KOPT-K1 (cell line): ENCODE results near the gene TP73.

Source experiments
- H3K27ac ChIP-seq: fragments of 200-600 bp; sonication (generic); 2 replicates; pipeline ENCODE4 v1.5.1; 2016; ENCODE audit warnings: antibody characterized with exemption, mild to moderate bottlenecking, low read depth, low read length; ENCODE audit not compliant: poor library complexity, severe bottlenecking
- H3K36me3 ChIP-seq: fragments of 200-600 bp; sonication (generic); 2 replicates; pipeline ENCODE4 v1.5.1; 2017; ENCODE audit warnings: antibody characterized with exemption, mild to moderate bottlenecking, low read length, moderate library complexity; ENCODE audit not compliant: insufficient read depth
- H3K9me3 ChIP-seq: fragments of 200-600 bp; sonication (generic); 2 replicates; pipeline ENCODE4 v1.5.1; 2017; ENCODE audit warnings: antibody characterized with exemption, low read length, mild to moderate bottlenecking; ENCODE audit not compliant: insufficient read depth, poor library complexity, severe bottlenecking

TP73 gene

DNA sequence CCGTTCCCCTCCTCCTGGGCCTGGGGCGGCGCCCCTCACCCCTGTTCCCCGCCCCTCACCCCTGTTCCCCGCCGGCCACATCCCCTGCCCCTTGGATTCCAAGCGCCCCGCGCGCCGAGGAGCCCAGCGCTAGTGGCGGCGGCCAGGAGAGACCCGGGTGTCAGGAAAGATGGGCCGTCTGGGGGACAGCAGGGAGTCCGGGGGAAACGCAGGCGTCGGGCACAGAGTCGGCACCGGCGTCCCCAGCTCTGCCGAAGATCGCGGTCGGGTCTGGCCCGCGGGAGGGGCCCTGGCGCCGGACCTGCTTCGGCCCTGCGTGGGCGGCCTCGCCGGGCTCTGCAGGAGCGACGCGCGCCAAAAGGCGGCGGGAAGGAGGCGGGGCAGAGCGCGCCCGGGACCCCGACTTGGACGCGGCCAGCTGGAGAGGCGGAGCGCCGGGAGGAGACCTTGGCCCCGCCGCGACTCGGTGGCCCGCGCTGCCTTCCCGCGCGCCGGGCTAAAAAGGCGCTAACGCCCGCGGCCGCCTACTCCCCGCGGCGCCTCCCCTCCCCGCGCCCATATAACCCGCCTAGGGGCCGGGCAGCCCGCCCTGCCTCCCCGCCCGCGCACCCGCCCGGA, at the start of gene TP73:
TSS of gene TP73 (plus strand) at position 587 of the 618 bp plus-strand sequence. CDS start 29,850 bp downstream, outside the sequence.
- H3K27ac ChIP-seq, result no peak within 1 kb of the TSS
- H3K9me3 ChIP-seq, result no peaks in the 10 kb centered on the region
- H3K36me3 ChIP-seq, result peaks cover 6% of the 10 kb centered on the region

- Histone ChIP-seq H3K36me3 (no peaks in the 10 kb centered on the region), H3K9me3 (no peaks in the 10 kb centered on the region), H3K27ac (no peak overlapping the region)
These were observed 49.2 kb upstream of the TP73 start for GRCh38 chr1:3603156-3603555.

DNA sequence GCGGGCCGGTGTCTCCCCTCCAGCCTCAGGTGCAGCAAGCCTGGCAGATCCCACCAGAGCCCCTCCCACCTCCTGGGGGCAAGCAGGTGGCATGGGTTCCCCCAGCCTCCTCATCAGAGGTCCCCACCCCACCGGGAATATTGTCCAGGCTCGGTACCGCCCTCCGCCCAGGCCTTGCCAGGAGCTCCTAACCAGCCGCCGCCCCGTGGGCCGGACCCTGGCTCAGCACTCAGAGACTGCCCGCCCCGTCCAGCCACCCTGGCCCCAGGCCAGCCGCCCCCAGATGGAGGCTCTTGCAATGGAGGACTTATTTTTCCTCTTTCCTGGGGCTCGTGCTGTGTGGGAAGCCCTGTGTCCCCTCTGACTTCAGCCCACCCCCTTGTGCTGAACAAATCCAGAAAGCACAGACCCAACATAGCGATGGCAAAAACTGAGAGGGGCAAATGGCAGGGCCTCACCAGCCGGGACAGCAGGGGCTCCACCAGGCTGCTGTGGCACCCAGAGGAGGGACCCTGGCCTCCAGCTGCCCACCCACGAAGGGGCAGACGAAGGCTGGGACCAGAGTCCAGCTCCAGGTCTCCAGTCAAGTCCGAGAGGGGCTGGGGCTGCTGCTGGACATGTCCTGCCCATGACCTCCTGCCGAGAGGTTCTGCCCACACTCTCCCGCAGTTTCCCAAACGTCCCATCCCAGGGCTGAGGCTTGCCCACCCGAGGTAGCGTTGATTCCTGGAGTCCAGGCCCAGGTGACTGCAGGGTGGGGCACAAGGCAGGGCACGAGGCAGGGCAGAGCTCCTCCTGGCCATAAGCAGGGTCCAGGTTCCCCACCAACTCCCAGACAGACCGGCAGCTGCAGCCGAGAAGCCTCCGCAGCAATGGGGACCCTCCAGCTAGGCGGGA, 48.5 kb upstream of the TP73 start:
- H3K36me3 ChIP-seq, result no peaks in the 10 kb centered on the region
- no peak overlapping the region for H3K27ac ChIP-seq
- no peaks in the 10 kb centered on the region for H3K9me3 ChIP-seq

GRCh38 chr1:3604468-3604974, 47.8 kb upstream of the TP73 start:
- no peaks in the 10 kb centered on the region for H3K36me3 ChIP-seq
- H3K9me3 ChIP-seq, result no peaks in the 10 kb centered on the region
- no peak overlapping the region for H3K27ac ChIP-seq

- H3K27ac ChIP-seq, result no peak overlapping the region
- no peaks in the 10 kb centered on the region for H3K36me3 ChIP-seq
- H3K9me3 ChIP-seq, result no peaks in the 10 kb centered on the region
These were observed 47.1 kb upstream of the TP73 start for GRCh38 chr1:3604997-3605823.

DNA sequence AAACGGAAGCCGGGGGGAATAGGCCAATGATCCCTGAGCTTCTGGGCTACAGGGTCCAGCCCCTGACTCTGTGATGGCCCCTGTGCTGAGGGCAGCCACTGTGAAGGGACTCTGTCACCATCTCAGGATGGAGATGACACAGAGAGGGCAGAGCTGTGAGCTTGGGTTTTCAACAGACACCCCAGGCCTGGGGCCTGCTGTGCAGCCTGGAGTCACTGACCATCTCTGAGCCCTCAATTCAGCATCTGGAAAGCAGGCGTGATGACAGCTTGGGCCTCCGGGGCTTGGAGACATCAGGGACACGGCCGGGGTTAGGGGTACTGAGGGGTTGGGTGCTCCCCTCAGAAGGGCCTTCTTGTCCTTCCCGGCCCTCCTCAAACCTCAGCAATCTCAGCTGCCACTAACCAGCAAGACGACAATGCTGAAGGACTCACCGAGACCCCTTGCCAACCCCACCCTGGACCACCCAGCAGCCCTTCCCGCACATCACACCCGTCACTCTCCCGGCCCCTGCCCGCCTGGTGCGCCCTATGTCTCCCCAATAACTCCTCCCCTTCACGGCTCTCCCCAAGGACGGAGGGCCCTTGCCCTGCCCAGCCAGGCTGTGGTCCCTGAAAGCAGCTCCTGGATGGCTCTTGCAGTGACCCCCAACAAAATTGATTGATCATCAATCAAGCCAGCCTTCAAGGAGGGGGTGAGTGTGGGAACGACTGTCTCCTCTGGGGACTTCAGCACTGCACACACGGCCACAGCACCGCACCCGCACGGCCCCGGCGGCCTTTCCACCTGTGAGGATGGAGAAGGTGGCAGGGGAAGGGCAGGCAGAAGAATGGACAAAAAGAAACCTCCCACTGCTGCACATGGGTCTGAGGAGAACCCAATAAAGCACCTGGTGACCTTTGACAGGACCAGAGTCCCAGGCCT, 45.3 kb upstream of the TP73 start:
- H3K27ac ChIP-seq, result no peak overlapping the region
- no peaks in the 10 kb centered on the region for H3K9me3 ChIP-seq
- no peaks in the 10 kb centered on the region for H3K36me3 ChIP-seq

DNA sequence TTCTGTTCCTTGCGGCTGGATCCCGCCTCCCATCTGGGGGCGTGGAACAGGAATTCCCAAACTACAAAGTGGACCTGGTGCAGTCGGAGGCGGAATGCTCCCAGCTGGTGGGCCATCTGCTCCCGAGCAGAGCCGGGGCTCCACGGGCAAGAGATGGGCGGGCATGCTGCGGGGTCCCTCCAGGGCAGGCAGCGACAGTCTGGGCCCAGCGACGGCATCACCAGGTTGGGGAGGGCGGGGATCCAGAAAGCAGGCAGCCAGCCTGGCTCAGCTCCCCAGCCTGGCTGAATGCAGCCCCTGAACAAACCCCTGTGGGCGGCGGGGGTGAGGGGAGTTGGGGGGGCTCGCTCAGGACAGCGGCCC, 44.6 kb upstream of the TP73 start:
- Histone ChIP-seq H3K9me3 (no peaks in the 10 kb centered on the region), H3K27ac (no peak overlapping the region), H3K36me3 (no peaks in the 10 kb centered on the region)

DNA sequence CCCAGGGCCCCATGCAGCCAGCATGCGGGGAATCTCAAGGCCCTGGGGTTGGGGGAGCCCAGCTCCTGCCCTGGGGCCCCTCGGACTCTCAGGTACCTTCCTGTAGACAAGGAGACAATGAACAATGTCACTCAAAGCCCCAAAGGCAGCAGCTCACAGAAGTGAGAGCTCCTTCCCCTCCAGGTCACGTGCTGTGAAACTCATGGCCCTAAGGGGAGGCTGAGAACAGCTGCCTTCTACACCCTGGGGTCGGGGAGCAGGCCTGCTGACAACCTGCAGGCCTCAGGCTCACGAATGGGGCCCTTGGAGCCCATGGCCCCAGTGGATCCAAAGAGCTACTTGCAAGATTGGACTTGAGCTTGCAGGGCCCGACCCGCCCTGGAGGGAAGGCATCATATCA, 44.2 kb upstream of the TP73 start:
- Histone ChIP-seq H3K9me3 (no peaks in the 10 kb centered on the region), H3K36me3 (no peaks in the 10 kb centered on the region), H3K27ac (no peak overlapping the region)

GRCh38 chr1:3609016-3609768, 43.1 kb upstream of the TP73 start:
- Histone ChIP-seq H3K27ac (no peak overlapping the region), H3K36me3 (no peaks in the 10 kb centered on the region), H3K9me3 (no peaks in the 10 kb centered on the region)

DNA sequence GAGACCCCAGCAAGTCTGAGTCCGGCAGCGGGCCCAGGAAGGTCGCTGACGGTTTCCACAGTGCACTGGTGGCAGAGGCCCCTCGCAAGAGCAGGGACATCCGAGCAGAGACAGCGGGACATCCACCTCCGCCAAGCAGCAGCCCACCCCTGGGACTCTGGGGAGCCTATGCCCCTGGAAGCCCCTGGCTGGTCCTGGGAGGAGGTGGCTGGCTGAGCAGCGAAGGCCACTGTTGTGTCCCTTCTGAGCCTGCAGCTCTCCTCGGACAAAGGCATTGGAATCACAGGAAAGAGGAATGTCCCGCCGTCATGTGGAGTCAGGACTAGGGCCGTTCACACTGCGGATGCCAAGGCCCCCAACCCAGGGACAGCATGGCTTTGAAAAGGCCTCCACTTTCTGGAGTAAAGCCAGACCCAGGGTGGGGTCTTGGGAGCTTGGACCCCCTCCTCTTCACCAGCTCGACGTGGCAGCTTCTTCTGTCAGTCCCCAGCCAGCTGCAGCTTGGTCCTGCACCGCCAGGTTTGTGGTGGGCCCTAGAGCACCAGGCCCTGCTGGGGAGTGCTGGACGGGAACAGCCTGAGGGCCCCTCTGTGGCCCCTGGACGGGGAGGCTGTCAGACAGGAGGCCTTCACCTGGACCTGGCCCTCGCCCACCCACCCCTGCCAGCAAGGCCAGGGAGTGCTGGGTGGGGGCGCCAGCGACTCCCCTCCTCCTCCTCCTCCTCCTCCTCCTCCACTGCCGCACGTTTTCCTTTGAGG, 42.4 kb upstream of the TP73 start:
- H3K9me3 ChIP-seq, result no peaks in the 10 kb centered on the region
- H3K36me3 ChIP-seq, result no peaks in the 10 kb centered on the region
- no peak overlapping the region for H3K27ac ChIP-seq

GRCh38 chr1:3610527-3611169, 41.7 kb upstream of the TP73 start:
- Histone ChIP-seq H3K27ac (no peak overlapping the region), H3K36me3 (no peaks in the 10 kb centered on the region), H3K9me3 (no peaks in the 10 kb centered on the region)

- no peaks in the 10 kb centered on the region for H3K36me3 ChIP-seq
- H3K27ac ChIP-seq, result no peak within 1 kb of the TSS
- no peaks in the 10 kb centered on the region for H3K9me3 ChIP-seq
These were observed 40.9 kb upstream of the TP73 start, which contains the start of gene MEGF6 for GRCh38 chr1:3611170-3612019. Gene MEGF6 (minus strand): TSS chr1:3611508. CDS start chr1:3611268, 240 bp downstream.
